ENCODE results near the gene KRTAP1-4. TPM values are rescaled to one million over a fixed set of nuclear protein-coding genes. Genes with fewer than 3 reads are reported as not detected.

The KRTAP1-4 gene
- total RNA-seq, 2 donors from 2014 or later, result not detected

DNA sequence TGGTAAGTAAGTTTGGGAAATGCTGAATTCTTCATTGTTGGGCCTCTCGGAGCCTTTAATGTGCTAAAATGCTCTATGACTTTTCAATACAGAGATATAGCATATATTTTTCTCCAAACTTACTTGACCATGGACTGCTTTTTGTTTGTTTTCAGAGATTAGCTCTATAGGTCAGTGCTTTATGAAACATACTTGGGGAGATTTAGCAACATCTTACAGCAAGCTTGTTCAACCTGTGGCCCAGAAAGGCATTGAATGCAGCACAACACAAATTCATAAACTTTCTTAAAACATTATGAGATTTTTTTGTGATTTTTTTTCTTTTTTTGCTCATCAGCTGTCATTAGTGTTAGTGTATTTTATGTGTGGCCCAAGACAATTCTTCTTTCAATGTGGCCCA, 20.1 kb downstream of the KRTAP1-4 start:
- intact Hi-C loops (cut with DNase I), result no loop called here
- no peak overlapping the region for H3K27ac ChIP-seq
- no peaks in the 10 kb centered on the region for H3K36me3 ChIP-seq
- H3K9me3 ChIP-seq, result no peaks in the 10 kb centered on the region
- no peaks in the 10 kb centered on the region for H3K27me3 ChIP-seq (replicated peaks; ENCODE audit: insufficient read depth)
- no peak for DNase-seq (ENCODE audit: low spot score)
- WGBS, result 61% methylated on average over 1 of the region's 1 CpG
- TF ChIP-seq POLR2A (IDR thresholded peaks at IDR 0.05), result no peak
- TF ChIP-seq POLR2AphosphoS5 (IDR thresholded peaks at IDR 0.05), result no peak
- TF ChIP-seq, protein P1, sequence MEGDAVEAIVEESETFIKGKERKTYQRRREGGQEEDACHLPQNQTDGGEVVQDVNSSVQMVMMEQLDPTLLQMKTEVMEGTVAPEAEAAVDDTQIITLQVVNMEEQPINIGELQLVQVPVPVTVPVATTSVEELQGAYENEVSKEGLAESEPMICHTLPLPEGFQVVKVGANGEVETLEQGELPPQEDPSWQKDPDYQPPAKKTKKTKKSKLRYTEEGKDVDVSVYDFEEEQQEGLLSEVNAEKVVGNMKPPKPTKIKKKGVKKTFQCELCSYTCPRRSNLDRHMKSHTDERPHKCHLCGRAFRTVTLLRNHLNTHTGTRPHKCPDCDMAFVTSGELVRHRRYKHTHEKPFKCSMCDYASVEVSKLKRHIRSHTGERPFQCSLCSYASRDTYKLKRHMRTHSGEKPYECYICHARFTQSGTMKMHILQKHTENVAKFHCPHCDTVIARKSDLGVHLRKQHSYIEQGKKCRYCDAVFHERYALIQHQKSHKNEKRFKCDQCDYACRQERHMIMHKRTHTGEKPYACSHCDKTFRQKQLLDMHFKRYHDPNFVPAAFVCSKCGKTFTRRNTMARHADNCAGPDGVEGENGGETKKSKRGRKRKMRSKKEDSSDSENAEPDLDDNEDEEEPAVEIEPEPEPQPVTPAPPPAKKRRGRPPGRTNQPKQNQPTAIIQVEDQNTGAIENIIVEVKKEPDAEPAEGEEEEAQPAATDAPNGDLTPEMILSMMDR (IDR thresholded peaks at IDR 0.05), result no peak
- H3K4me3 ChIP-seq, result no peak overlapping the region
- H3K4me1 ChIP-seq (replicated peaks), result no peaks in the 10 kb centered on the region

DNA sequence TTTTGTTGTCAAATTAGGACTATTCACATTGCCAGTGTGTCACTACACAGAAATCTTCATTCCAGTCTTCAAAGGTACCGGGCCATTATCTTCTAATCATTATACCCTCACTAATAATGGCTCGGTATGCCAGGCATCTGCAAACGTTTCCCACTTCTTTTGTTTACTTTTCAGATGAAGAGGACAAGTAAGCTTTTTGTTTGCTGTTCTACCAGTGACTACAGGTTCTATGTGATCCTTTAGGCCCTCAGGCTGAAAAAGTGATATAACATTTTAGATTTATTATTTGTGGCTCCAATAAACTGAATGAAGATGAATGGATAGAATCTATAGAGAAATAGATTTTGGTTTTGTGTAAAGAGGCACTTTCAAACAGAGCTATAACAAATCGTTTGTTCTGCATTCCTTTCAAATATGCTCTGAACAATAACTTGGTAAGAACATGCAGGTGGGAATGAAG, 20.7 kb downstream of the KRTAP1-4 start:
- Histone ChIP-seq H3K9me3 (no peaks in the 10 kb centered on the region), H3K36me3 (no peaks in the 10 kb centered on the region), H3K27me3 (replicated peaks; ENCODE audit: insufficient read depth) (no peaks in the 10 kb centered on the region), H3K4me1 (replicated peaks) (no peaks in the 10 kb centered on the region), H3K4me3 (no peak overlapping the region), H3K27ac (no peak overlapping the region)
- TF ChIP-seq POLR2A (IDR thresholded peaks at IDR 0.05) (no peak), POLR2AphosphoS5 (IDR thresholded peaks at IDR 0.05) (peak; percentile 14)
- TF ChIP-seq, protein P1 (IDR thresholded peaks at IDR 0.05), result no peak
- no peak for DNase-seq (ENCODE audit: low spot score)
- intact Hi-C loops (cut with DNase I), result no loop called here
- WGBS, result 28% methylated on average over 4 of the region's 4 CpGs

DNA sequence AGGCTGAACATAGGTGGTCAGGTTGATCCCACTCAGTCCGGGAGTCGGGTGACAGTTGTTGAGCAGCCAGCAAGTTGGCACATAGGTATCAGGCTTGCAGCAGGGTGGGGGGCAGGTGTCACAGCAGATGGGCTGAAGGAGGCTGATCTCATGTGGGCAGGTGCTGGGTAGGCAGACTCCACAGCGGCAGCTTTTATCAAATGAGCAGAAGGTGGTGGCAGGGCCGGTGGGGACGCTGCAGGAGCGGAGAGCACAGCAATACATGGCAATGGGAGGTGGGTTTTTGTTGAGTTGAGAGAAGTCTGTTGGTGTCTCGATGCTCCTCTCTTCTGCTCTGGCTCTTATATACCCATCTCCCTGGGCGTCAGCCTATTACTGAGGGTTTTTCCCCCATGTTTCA, 21.2 kb downstream of the KRTAP1-4 start, which contains the start of gene KRTAP3-1:
TSS of gene KRTAP3-1 (minus strand) at position 318 of the 400 bp plus-strand sequence. CDS start at position 264, 54 bp downstream.
- TF ChIP-seq POLR2AphosphoS5 (IDR thresholded peaks at IDR 0.05), result no peak
- no peak for TF ChIP-seq POLR2A (IDR thresholded peaks at IDR 0.05)
- TF ChIP-seq, protein P1 (IDR thresholded peaks at IDR 0.05), result no peak
- intact Hi-C loops (cut with DNase I), result no loop called here
- Histone ChIP-seq H3K36me3 (no peaks in the 10 kb centered on the region), H3K4me1 (replicated peaks) (no peaks in the 10 kb centered on the region), H3K27me3 (replicated peaks; ENCODE audit: insufficient read depth) (no peaks in the 10 kb centered on the region), H3K27ac (no peak within 1 kb of the TSS), H3K9me3 (no peaks in the 10 kb centered on the region), H3K4me3 (no peak within 1 kb of the TSS)
- no peak for DNase-seq (ENCODE audit: low spot score)
- 73% methylated on average over 8 of the region's 8 CpGs for WGBS

DNA sequence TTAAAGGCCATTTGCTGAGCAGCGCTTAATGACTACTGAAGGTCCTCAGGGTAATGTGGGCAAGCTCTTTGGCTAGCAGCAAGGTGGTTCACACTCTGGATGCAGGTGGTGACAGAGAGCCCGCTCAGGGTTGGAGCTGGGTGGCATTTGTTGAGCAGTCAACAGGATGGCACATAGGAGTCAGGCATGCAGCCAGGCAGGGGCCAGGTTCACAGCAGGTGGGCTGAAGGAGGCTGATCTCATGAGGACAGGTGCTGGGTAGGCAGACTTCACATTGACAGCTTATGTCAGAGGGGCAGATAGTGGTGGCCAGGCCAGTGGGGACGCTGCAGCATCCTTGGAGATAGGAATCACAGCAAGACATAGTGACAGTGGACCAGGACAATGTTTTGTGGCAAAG, 25.6 kb downstream of the KRTAP1-4 start:
- Histone ChIP-seq H3K27ac (no peak overlapping the region), H3K27me3 (replicated peaks; ENCODE audit: insufficient read depth) (no peaks in the 10 kb centered on the region), H3K9me3 (no peaks in the 10 kb centered on the region), H3K36me3 (no peaks in the 10 kb centered on the region), H3K4me1 (replicated peaks) (no peaks in the 10 kb centered on the region), H3K4me3 (no peak overlapping the region)
- TF ChIP-seq, protein P1 (IDR thresholded peaks at IDR 0.05), result no peak
- TF ChIP-seq POLR2A (IDR thresholded peaks at IDR 0.05), result no peak
- TF ChIP-seq POLR2AphosphoS5 (IDR thresholded peaks at IDR 0.05), result no peak
- intact Hi-C loops (cut with DNase I), result no loop called here
- DNase-seq (ENCODE audit: low spot score), result no peak
- 94% methylated on average over 3 of the region's 3 CpGs for WGBS

DNA sequence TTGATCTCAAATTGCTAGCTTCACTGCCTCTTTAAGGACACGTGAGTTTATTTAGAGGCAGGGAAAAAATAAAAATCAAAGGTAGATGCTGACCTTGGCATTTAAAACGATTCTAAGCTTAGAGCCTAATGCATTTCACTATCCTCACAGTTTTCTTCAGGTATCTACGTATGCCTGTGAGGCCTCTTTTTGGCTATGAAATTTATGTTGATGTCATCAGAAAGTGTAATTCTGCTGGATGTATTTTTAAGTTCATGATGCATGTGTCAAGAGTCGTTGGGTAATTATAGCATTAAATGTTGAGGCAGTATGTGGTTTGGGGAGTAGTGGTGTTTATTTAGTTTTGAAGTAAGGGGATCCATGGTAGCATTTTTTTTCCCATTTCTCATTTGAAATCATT, 26.1 kb downstream of the KRTAP1-4 start:
- no peak overlapping the region for H3K27ac ChIP-seq
- 62% methylated on average over 4 of the region's 4 CpGs for WGBS
- no peaks in the 10 kb centered on the region for H3K36me3 ChIP-seq
- no peak overlapping the region for H3K4me3 ChIP-seq
- TF ChIP-seq, protein P1 (IDR thresholded peaks at IDR 0.05), result no peak
- no peak for TF ChIP-seq POLR2AphosphoS5 (IDR thresholded peaks at IDR 0.05)
- no peak for TF ChIP-seq POLR2A (IDR thresholded peaks at IDR 0.05)
- H3K4me1 ChIP-seq (replicated peaks), result no peaks in the 10 kb centered on the region
- no peak for DNase-seq (ENCODE audit: low spot score)
- H3K9me3 ChIP-seq, result no peaks in the 10 kb centered on the region
- H3K27me3 ChIP-seq (replicated peaks; ENCODE audit: insufficient read depth), result no peaks in the 10 kb centered on the region
- intact Hi-C loops (cut with DNase I), result no loop called here
